H7 (cell line): ENCODE data around the gene ZNF609. TPM values are rescaled to one million over a fixed set of nuclear protein-coding genes. Genes with fewer than 3 reads are reported as not detected.

ENCODE experiments used
- DNase-seq: peaks from one replicate; pipeline ENCODE4 v3.0.0; 2012
- H3K27me3 ChIP-seq: 2 replicates; pipeline ENCODE4 v1.6.0; 2011; ENCODE audit warnings: mild to moderate bottlenecking, low read length; ENCODE audit not compliant: control insufficient read depth, insufficient read depth
- H3K36me3 ChIP-seq: replicated peaks from 2 replicates; pipeline ENCODE4 v1.5.1; 2011; ENCODE audit warnings: low read length; ENCODE audit not compliant: control insufficient read depth, insufficient read depth
- H3K4me3 ChIP-seq: 2 replicates; pipeline ENCODE4 v1.5.1; 2011; ENCODE audit warnings: low read depth, mild to moderate bottlenecking, control low read depth, low read length, moderate library complexity; ENCODE audit not compliant: insufficient read depth
- total RNA-seq: library from RNA; depleted of rRNA; stranded (reverse); fragments of >200 nt; shearing (Covaris generic); gene quantifications from 2 replicates; pipeline ENCODE4 v1.2.3, GENCODE V29; 2014

Gene ZNF609
- total RNA-seq, 1 experiment from 2014 or later, result 24.8 TPM

GRCh38 chr15:64444836-64445235 is 15.5 kb upstream of the ZNF609 start:
- no peak overlapping the region for H3K4me3 ChIP-seq
- no peak for DNase-seq
- H3K27me3 ChIP-seq, result no peaks in the 10 kb centered on the region
- H3K36me3 ChIP-seq, result no peaks in the 10 kb centered on the region

- no peak for DNase-seq
- Histone ChIP-seq H3K4me3 (no peak overlapping the region), H3K27me3 (no peaks in the 10 kb centered on the region), H3K36me3 (no peaks in the 10 kb centered on the region)
These were observed 12.7 kb upstream of the ZNF609 start for GRCh38 chr15:64447536-64448315.

GRCh38 chr15:64452988-64453688 is 7.2 kb upstream of the ZNF609 start:
- Histone ChIP-seq H3K4me3 (no peak overlapping the region), H3K36me3 (no peaks in the 10 kb centered on the region), H3K27me3 (no peaks in the 10 kb centered on the region)
- no peak for DNase-seq

- no peak for DNase-seq
- H3K36me3 ChIP-seq, result no peaks in the 10 kb centered on the region
- no peaks in the 10 kb centered on the region for H3K27me3 ChIP-seq
- no peak overlapping the region for H3K4me3 ChIP-seq
These were observed 6.7 kb upstream of the ZNF609 start for GRCh38 chr15:64453689-64454037.

GRCh38 chr15:64454282-64454681 is 6.1 kb upstream of the ZNF609 start:
- no peaks in the 10 kb centered on the region for H3K36me3 ChIP-seq
- no peaks in the 10 kb centered on the region for H3K27me3 ChIP-seq
- DNase-seq, result peak; percentile 30
- H3K4me3 ChIP-seq, result no peak overlapping the region

- H3K27me3 ChIP-seq, result no peaks in the 10 kb centered on the region
- no peak overlapping the region for H3K4me3 ChIP-seq
- DNase-seq, result no peak
- no peaks in the 10 kb centered on the region for H3K36me3 ChIP-seq
These were observed 4.4 kb upstream of the ZNF609 start for GRCh38 chr15:64455961-64456371.

GRCh38 chr15:64456634-64457108 is 3.7 kb upstream of the ZNF609 start:
- Histone ChIP-seq H3K27me3 (no peaks in the 10 kb centered on the region), H3K4me3 (no peak overlapping the region), H3K36me3 (no peaks in the 10 kb centered on the region)
- no peak for DNase-seq

GRCh38 chr15:64459066-64459781 is 1.2 kb upstream of the ZNF609 start:
- DNase-seq, result no peak
- H3K27me3 ChIP-seq, result no peaks in the 10 kb centered on the region
- H3K4me3 ChIP-seq, result no peak overlapping the region
- no peaks in the 10 kb centered on the region; the same call in 1 of the 2 replicates for H3K36me3 ChIP-seq

- H3K36me3 ChIP-seq, result no peaks in the 10 kb centered on the region; the same call in 1 of the 2 replicates
- H3K27me3 ChIP-seq, result no peaks in the 10 kb centered on the region
- H3K4me3 ChIP-seq, result peak overlapping the region; percentile 68
- DNase-seq, result no peak
These were observed 644 bp downstream of the ZNF609 start for GRCh38 chr15:64460724-64461720.

- Histone ChIP-seq H3K36me3 (no peaks in the 10 kb centered on the region; the same call in 1 of the 2 replicates), H3K4me3 (peak overlapping the region; percentile 68), H3K27me3 (no peaks in the 10 kb centered on the region)
- peak; percentile 63 for DNase-seq
These were observed 1.4 kb downstream of the ZNF609 start for GRCh38 chr15:64461721-64462162.

GRCh38 chr15:64462492-64462891 is 2.1 kb downstream of the ZNF609 start:
- no peak overlapping the region for H3K4me3 ChIP-seq
- no peak for DNase-seq
- no peaks in the 10 kb centered on the region; the same call in 1 of the 2 replicates for H3K36me3 ChIP-seq
- H3K27me3 ChIP-seq, result no peaks in the 10 kb centered on the region

GRCh38 chr15:64464276-64465005 is 4.1 kb downstream of the ZNF609 start:
- no peak for DNase-seq
- no peak overlapping the region for H3K4me3 ChIP-seq
- H3K36me3 ChIP-seq, result no peaks in the 10 kb centered on the region; the same call in 1 of the 2 replicates
- no peaks in the 10 kb centered on the region for H3K27me3 ChIP-seq

- Histone ChIP-seq H3K4me3 (no peak overlapping the region), H3K27me3 (no peaks in the 10 kb centered on the region), H3K36me3 (no peaks in the 10 kb centered on the region; the same call in 1 of the 2 replicates)
- DNase-seq, result peak; percentile 22
These were observed 6.2 kb downstream of the ZNF609 start for GRCh38 chr15:64466408-64467141.
